AML-193 (cell line): ENCODE results near the gene HSP90B1.

Source experiments
- DNase-seq, 2 experiments: peaks; one replicate each; lab custom pipeline; 2025; lab: John Stamatoyannopoulos, UW

HSP90B1 gene

GRCh38 chr12:103929784-103930033, 501 bp upstream of the HSP90B1 start:
- peak in 1 of 2 experiments; percentile 86 for DNase-seq

GRCh38 chr12:103930787-103931735, 851 bp downstream of the HSP90B1 start:
- peak in 1 of 2 experiments; percentile 23 for DNase-seq

GRCh38 chr12:103933237-103933636, 3.0 kb downstream of the HSP90B1 start:
- no peak for DNase-seq

- no peak for DNase-seq
Observed at GRCh38 chr12:103936679-103937078, 6.5 kb downstream of the HSP90B1 start.

GRCh38 chr12:103944964-103945363, 14.8 kb downstream of the HSP90B1 start:
- DNase-seq: no peak

GRCh38 chr12:103947871-103948555, 17.8 kb downstream of the HSP90B1 start:
- DNase-seq: no peak

GRCh38 chr12:103948746-103949406, 18.7 kb downstream of the HSP90B1 start:
- no peak for DNase-seq

GRCh38 chr12:103952497-103952896, 22.3 kb downstream of the HSP90B1 start:
- DNase-seq: no peak

GRCh38 chr12:103955811-103956508, 25.8 kb downstream of the HSP90B1 start:
- DNase-seq: no peak

GRCh38 chr12:103956509-103957027, 26.4 kb downstream of the HSP90B1 start:
- DNase-seq: no peak

- no peak for DNase-seq
Observed at GRCh38 chr12:103957865-103958388, 27.7 kb downstream of the HSP90B1 start.

GRCh38 chr12:103958621-103959020, 28.4 kb downstream of the HSP90B1 start:
- no peak for DNase-seq

GRCh38 chr12:103960616-103961227, 30.5 kb downstream of the HSP90B1 start:
- DNase-seq: no peak

- no peak for DNase-seq
Observed at GRCh38 chr12:103962493-103962892, 32.3 kb downstream of the HSP90B1 start.

GRCh38 chr12:103964805-103965204, 34.6 kb downstream of the HSP90B1 start:
- no peak for DNase-seq

- DNase-seq: no peak
Observed at GRCh38 chr12:103965255-103965589, 35.0 kb downstream of the HSP90B1 start.

GRCh38 chr12:103965590-103966504, 35.6 kb downstream of the HSP90B1 start, which contains the start of gene TDG:
TSS of gene TDG (plus strand) at chr12:103965872. CDS start at chr12:103966038, 166 bp downstream.
- DNase-seq: peak; percentile 95 to 97

- no peak for DNase-seq
Observed at GRCh38 chr12:103966736-103967135, 36.5 kb downstream of the HSP90B1 start.

- DNase-seq: no peak
Observed at GRCh38 chr12:103969391-103969790, 39.2 kb downstream of the HSP90B1 start.

- no peak for DNase-seq
Observed at GRCh38 chr12:103973909-103974308, 43.7 kb downstream of the HSP90B1 start.
